IMR-90 (cell line): ENCODE data around the gene TUFM. TPM values are rescaled to one million over a fixed set of nuclear protein-coding genes. Genes with fewer than 3 reads are reported as not detected.

Experiments
- ATAC-seq: fragments of 200-7000 bp; cut with Tn5 transposase; 2 replicates; pipeline ENCODE4 v1.9.1; 2020; ENCODE audit warnings: low read depth, mild to moderate bottlenecking, moderate library complexity
- BruUV-seq: library from RNA; stranded (reverse); fragments of 400-500 nt; replicated peaks from 2 replicates; lab custom pipeline; 2021; lab: Mats Ljungman, UMichigan
- CTCF ChIA-PET: fragments of 300-600 bp; formaldehyde crosslinking; extraction: SDS; loops from one replicate; lab custom pipeline; 2021; ENCODE audit warnings: antibody characterized with exemption; lab: Yijun Ruan, JAX
- POLR2A ChIA-PET: fragments of 300-600 bp; sonication (Branson Sonifier 250); formaldehyde crosslinking; loops from one replicate; lab custom pipeline; 2022; ENCODE audit warnings: antibody characterized with exemption; ENCODE audit not compliant: unreplicated experiment; lab: Charles Lee
- DNase-seq: peaks from one replicate; pipeline ENCODE4 v3.0.0; 2013
- H2AFZ ChIP-seq: replicated peaks from 2 replicates; pipeline ENCODE3; 2013; ENCODE audit warnings: low read length, mild to moderate bottlenecking; ENCODE audit not compliant: poor library complexity
- H2AK5ac ChIP-seq: 2 replicates; pipeline ENCODE4 v1.6.1; 2013; ENCODE audit warnings: low read depth, low read length, inconsistent platforms
- H2AK9ac ChIP-seq: replicated peaks from 2 replicates; pipeline ENCODE3; 2013; ENCODE audit warnings: mild to moderate bottlenecking, low read depth, low read length, moderate library complexity; ENCODE audit not compliant: poor library complexity
- H2BK120ac ChIP-seq: 2 replicates; pipeline ENCODE4 v1.6.1; 2013; ENCODE audit warnings: low read depth, low read length, inconsistent platforms
- H2BK15ac ChIP-seq: 3 replicates; pipeline ENCODE4 v1.6.1; 2013; ENCODE audit warnings: low read depth, low read length, inconsistent platforms
- H2BK20ac ChIP-seq: 2 replicates; pipeline ENCODE4 v1.6.1; 2013; ENCODE audit warnings: low read depth, mild to moderate bottlenecking, inconsistent platforms, low read length, moderate library complexity
- H2BK5ac ChIP-seq: 2 replicates; pipeline ENCODE4 v1.6.1; 2013; ENCODE audit warnings: mild to moderate bottlenecking, low read depth, low read length, inconsistent platforms; ENCODE audit not compliant: poor library complexity, severe bottlenecking
- H3K14ac ChIP-seq: replicated peaks from 2 replicates; pipeline ENCODE4 v1.6.1; 2013; ENCODE audit warnings: low read depth, low read length, inconsistent platforms
- H3K18ac ChIP-seq: 2 replicates; pipeline ENCODE4 v1.6.1; 2013; ENCODE audit warnings: low read depth, low read length, control low read depth
- H3K23ac ChIP-seq: 2 replicates; pipeline ENCODE4 v1.6.1; 2013; ENCODE audit warnings: low read depth, low read length, inconsistent platforms
- H3K27ac ChIP-seq: 2 replicates; pipeline ENCODE4 v1.5.1; 2013; ENCODE audit warnings: mild to moderate bottlenecking, control low read depth, low read length; ENCODE audit not compliant: insufficient read depth
- H3K27me3 ChIP-seq: 2 replicates; pipeline ENCODE4 v1.6.1; 2013; ENCODE audit warnings: low read length; ENCODE audit not compliant: control insufficient read depth, insufficient read depth
- H3K36me3 ChIP-seq: 2 replicates; pipeline ENCODE4 v1.6.1; 2013; ENCODE audit warnings: low read length, mixed read lengths; ENCODE audit not compliant: control insufficient read depth, insufficient read depth
- H3K4ac ChIP-seq: 2 replicates; pipeline ENCODE4 v1.6.1; 2013; ENCODE audit warnings: low read depth, low read length, inconsistent platforms
- H3K4me1 ChIP-seq: 2 replicates; pipeline ENCODE4 v1.6.1; 2013; ENCODE audit warnings: low read length, mixed read lengths; ENCODE audit not compliant: control insufficient read depth, insufficient read depth
- H3K4me2 ChIP-seq: 2 replicates; pipeline ENCODE4 v1.6.1; 2013; ENCODE audit warnings: low read depth, mild to moderate bottlenecking, control low read depth, low read length, moderate library complexity
- H3K4me3 ChIP-seq: 2 replicates; pipeline ENCODE4 v1.5.1; 2013; ENCODE audit warnings: low read depth, mild to moderate bottlenecking, control low read depth, low read length, moderate library complexity; ENCODE audit not compliant: insufficient read depth
- H3K56ac ChIP-seq: 2 replicates; pipeline ENCODE4 v1.6.1; 2013; ENCODE audit warnings: low read length, inconsistent platforms; ENCODE audit not compliant: insufficient read depth; ENCODE audit errors: extremely low read depth
- H3K79me1 ChIP-seq, 2 experiments: 2 replicates each; pipeline ENCODE4 v1.6.1; 2013; ENCODE audit warnings: low read length in 2 of 2, inconsistent platforms in 1 of 2, low read depth in 1 of 2
- H3K9ac ChIP-seq: 2 replicates; pipeline ENCODE4 v1.6.1; 2013; ENCODE audit warnings: low read depth, low read length, control low read depth
- H3K9me1 ChIP-seq: 2 replicates; pipeline ENCODE4 v1.6.1; 2013; ENCODE audit warnings: low read length, inconsistent platforms; ENCODE audit not compliant: insufficient read depth
- H3K9me3 ChIP-seq: 2 replicates; pipeline ENCODE4 v1.6.1; 2013; ENCODE audit warnings: low read length; ENCODE audit not compliant: control insufficient read depth, insufficient read depth
- H4K20me1 ChIP-seq: 2 replicates; pipeline ENCODE4 v1.6.1; 2013; ENCODE audit warnings: low read length, inconsistent platforms; ENCODE audit not compliant: insufficient read depth
- H4K5ac ChIP-seq: 2 replicates; pipeline ENCODE4 v1.6.1; 2013; ENCODE audit warnings: mild to moderate bottlenecking, low read depth, low read length, control low read depth
- H4K8ac ChIP-seq, 2 experiments: 2 replicates each; pipeline ENCODE4 v1.6.1; 2013; ENCODE audit warnings: low read depth in 2 of 2, low read length in 2 of 2, control low read depth in 1 of 2, inconsistent platforms in 1 of 2
- H4K91ac ChIP-seq: 2 replicates; pipeline ENCODE4 v1.6.1; 2013; ENCODE audit warnings: low read depth, low read length, inconsistent platforms; ENCODE audit not compliant: insufficient read depth
- CEBPB ChIP-seq: IDR thresholded peaks from 2 replicates; pipeline ENCODE4 v1.6.1; 2012; ENCODE audit warnings: low read depth, low read length, improper control_type of control experiment
- RCOR1 ChIP-seq: IDR thresholded peaks from 2 replicates; pipeline ENCODE4 v1.6.1; 2012; ENCODE audit warnings: mild to moderate bottlenecking, low read length, improper control_type of control experiment; ENCODE audit not compliant: insufficient replicate concordance
- WGBS, 2 experiments: methylation state at CpG; one replicate each; pipeline versions ENCODE4 v1.1.5 to v1.1.7; 2013; ENCODE audit warnings: missing lambda C conversion rate in 2 of 2; ENCODE audit not compliant: insufficient read length in 1 of 2; ENCODE audit errors: extremely low coverage in 2 of 2; 5-methylcytosine and 5-hydroxymethylcytosine counted together
- dilution Hi-C: fragments of 300-500 bp; cut with HindIII; formaldehyde crosslinking; loops from one replicate; pipeline ENCODE4 v1.14.3; 2018; ENCODE audit warnings: low sequenced_read_pairs; ENCODE audit not compliant: unreplicated experiment
- in situ Hi-C: fragments of 300-500 bp; cut with MboI; formaldehyde crosslinking; loops from 3 replicates; pipeline ENCODE4 v1.14.3; 2019; ENCODE audit warnings: low sequenced_read_pairs, inconsistent platforms, mixed read lengths
- intact Hi-C: fragments of 100-400 bp; cut with micrococcal nuclease; formaldehyde crosslinking; loops from 2 replicates; pipeline ENCODE4 v1.10.0; 2022
- polyA plus RNA-seq, 3 experiments: library from polyadenylated mRNA; depleted of rRNA; stranded (reverse); fragments of >200 nt; gene quantifications; 2 replicates each; pipeline ENCODE4 v1.2.3, GENCODE V29; 2012; ENCODE audit warnings: low replicate concordance in 1 of 3
- total RNA-seq: library from RNA; depleted of rRNA; stranded (reverse); fragments of >200 nt; gene quantifications from 2 replicates; pipeline ENCODE4 v1.2.3, GENCODE V29; 2012
- TF ChIP-seq, protein P1 (sequence below): fragments of 150-350 bp; IDR thresholded peaks from 2 replicates; pipeline ENCODE4 v1.6.1; 2016; ENCODE audit warnings: low read depth, mild to moderate bottlenecking, low read length, moderate library complexity, borderline replicate concordance

TUFM gene
- total and polyA plus RNA-seq, 2 of the 4 experiments (the other 2 are of a cell fraction), result 80.3 to 126 TPM

GRCh38 chr16:28867241-28867640 lies 21.1 kb upstream of the TUFM start:
- ChIA-PET CTCF (no interaction called here), POLR2A (no interaction called here)
- Histone ChIP-seq H3K9ac (no peak overlapping the region), H3K4me3 (no peak overlapping the region), H3K18ac (no peak overlapping the region), H3K36me3 (peaks cover 42% of the 10 kb centered on the region), H3K23ac (no peak overlapping the region), H4K20me1 (peaks cover 12% of the 10 kb centered on the region), H3K4ac (no peak overlapping the region), H2AFZ (no peak overlapping the region), H3K27me3 (no peaks in the 10 kb centered on the region), H2BK120ac (no peak overlapping the region), H4K91ac (no peak overlapping the region), H2AK5ac (no peak overlapping the region), H3K4me2 (no peak overlapping the region), H3K56ac (no peak overlapping the region), H3K4me1 (peaks cover 5% of the 10 kb centered on the region; the same call in 1 of the 2 replicates), H3K14ac (no peak overlapping the region), H2BK20ac (no peak overlapping the region), H2AK9ac (peak overlapping the region; percentile 52), H3K27ac (no peak overlapping the region), H3K79me1 (peaks cover 20 to 53% of the 10 kb centered on the region in 2 experiments), H4K5ac (no peak overlapping the region), H4K8ac (no peak overlapping the region), H2BK5ac (no peak overlapping the region), H2BK15ac (no peak overlapping the region), H3K9me3 (no peaks in the 10 kb centered on the region), H3K9me1 (peaks cover 4% of the 10 kb centered on the region; the same call in 1 of the 2 replicates)
- TF ChIP-seq CEBPB, result no peak
- TF ChIP-seq, protein P1, sequence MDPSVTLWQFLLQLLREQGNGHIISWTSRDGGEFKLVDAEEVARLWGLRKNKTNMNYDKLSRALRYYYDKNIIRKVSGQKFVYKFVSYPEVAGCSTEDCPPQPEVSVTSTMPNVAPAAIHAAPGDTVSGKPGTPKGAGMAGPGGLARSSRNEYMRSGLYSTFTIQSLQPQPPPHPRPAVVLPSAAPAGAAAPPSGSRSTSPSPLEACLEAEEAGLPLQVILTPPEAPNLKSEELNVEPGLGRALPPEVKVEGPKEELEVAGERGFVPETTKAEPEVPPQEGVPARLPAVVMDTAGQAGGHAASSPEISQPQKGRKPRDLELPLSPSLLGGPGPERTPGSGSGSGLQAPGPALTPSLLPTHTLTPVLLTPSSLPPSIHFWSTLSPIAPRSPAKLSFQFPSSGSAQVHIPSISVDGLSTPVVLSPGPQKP, result no peak
- TF ChIP-seq RCOR1, result no peak
- ATAC-seq (no peak), DNase-seq (no peak)
- dilution Hi-C loops (no loop called here), in situ Hi-C loops (no loop called here), intact Hi-C loops (no loop called here)
- BruUV-seq, result no TSS peak
- no CpG with 5 or more reads among the region's 13 CpGs for WGBS, 2 experiments
